ENCODE data around the gene GLA.

DNA sequence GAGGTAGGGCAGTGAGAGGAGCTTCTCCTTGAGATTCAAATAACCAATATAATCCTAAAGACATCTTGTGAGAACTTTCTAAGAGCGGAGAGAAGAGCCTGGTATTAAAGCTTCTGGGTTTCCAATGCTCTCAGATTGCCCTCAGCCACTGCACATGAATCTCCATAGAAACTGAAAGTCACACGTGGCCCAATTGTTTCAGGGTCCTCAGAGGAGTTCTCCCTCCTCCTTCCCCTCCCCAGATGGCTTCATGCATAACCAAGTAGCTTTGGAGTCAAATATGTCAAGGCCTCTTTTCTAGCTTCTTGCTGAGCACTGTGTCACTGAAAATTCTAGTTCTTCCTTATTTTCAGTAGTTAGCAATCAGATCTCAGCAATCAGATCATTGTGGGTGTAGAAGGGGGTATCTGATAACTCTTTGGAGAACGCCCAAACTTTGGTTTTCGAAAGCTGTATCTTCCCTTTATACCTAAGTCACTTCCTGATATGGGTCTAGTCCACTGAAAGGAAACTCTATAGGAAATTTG is 24.0 kb downstream of the GLA start:
- TF ChIP-seq, protein P1, sequence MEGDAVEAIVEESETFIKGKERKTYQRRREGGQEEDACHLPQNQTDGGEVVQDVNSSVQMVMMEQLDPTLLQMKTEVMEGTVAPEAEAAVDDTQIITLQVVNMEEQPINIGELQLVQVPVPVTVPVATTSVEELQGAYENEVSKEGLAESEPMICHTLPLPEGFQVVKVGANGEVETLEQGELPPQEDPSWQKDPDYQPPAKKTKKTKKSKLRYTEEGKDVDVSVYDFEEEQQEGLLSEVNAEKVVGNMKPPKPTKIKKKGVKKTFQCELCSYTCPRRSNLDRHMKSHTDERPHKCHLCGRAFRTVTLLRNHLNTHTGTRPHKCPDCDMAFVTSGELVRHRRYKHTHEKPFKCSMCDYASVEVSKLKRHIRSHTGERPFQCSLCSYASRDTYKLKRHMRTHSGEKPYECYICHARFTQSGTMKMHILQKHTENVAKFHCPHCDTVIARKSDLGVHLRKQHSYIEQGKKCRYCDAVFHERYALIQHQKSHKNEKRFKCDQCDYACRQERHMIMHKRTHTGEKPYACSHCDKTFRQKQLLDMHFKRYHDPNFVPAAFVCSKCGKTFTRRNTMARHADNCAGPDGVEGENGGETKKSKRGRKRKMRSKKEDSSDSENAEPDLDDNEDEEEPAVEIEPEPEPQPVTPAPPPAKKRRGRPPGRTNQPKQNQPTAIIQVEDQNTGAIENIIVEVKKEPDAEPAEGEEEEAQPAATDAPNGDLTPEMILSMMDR (IDR thresholded peaks at IDR 0.05) = no peak
- TF ChIP-seq EP300 (IDR thresholded peaks at IDR 0.05) (no peak), POLR2A (IDR thresholded peaks at IDR 0.05) (no peak)

All from stomach (tissue), 4 donors.